Panc1 (cell line): ENCODE data around the gene LCOR.

Experiments
- CTCF ChIP-seq: fragments of 450-650 bp; IDR thresholded peaks from 2 replicates; pipeline ENCODE4 v1.5.1; 2017; ENCODE audit warnings: mild to moderate bottlenecking
- POLR2AphosphoS5 ChIP-seq: IDR thresholded peaks from 2 replicates; pipeline ENCODE4 v1.6.1; 2012; ENCODE audit warnings: mild to moderate bottlenecking, low read depth, low read length, moderate library complexity
- SIN3A ChIP-seq: IDR thresholded peaks from 2 replicates; pipeline ENCODE4 v1.6.1; 2012; ENCODE audit warnings: low read depth, mild to moderate bottlenecking, low read length, moderate library complexity, borderline replicate concordance; ENCODE audit not compliant: insufficient read depth
- TCF7L2 ChIP-seq: IDR thresholded peaks from 2 replicates; pipeline ENCODE4 v1.6.1; 2011; ENCODE audit warnings: mild to moderate bottlenecking, low read depth, low read length, inconsistent platforms
- TF ChIP-seq, protein P1 (sequence below), 2 experiments: IDR thresholded peaks; 2 replicates each; pipeline ENCODE4 v1.6.1; 2011 to 2012; ENCODE audit warnings: low read depth in 2 of 2, control low read depth in 1 of 2, low read length in 1 of 2, mild to moderate bottlenecking in 1 of 2, moderate library complexity in 1 of 2; ENCODE audit not compliant: insufficient read depth in 1 of 2

GRCh38 chr10:96831200-96831866 is 765 bp upstream of the LCOR start:
- TF ChIP-seq CTCF, result no peak
- no peak for TF ChIP-seq POLR2AphosphoS5
- TF ChIP-seq, protein P1, sequence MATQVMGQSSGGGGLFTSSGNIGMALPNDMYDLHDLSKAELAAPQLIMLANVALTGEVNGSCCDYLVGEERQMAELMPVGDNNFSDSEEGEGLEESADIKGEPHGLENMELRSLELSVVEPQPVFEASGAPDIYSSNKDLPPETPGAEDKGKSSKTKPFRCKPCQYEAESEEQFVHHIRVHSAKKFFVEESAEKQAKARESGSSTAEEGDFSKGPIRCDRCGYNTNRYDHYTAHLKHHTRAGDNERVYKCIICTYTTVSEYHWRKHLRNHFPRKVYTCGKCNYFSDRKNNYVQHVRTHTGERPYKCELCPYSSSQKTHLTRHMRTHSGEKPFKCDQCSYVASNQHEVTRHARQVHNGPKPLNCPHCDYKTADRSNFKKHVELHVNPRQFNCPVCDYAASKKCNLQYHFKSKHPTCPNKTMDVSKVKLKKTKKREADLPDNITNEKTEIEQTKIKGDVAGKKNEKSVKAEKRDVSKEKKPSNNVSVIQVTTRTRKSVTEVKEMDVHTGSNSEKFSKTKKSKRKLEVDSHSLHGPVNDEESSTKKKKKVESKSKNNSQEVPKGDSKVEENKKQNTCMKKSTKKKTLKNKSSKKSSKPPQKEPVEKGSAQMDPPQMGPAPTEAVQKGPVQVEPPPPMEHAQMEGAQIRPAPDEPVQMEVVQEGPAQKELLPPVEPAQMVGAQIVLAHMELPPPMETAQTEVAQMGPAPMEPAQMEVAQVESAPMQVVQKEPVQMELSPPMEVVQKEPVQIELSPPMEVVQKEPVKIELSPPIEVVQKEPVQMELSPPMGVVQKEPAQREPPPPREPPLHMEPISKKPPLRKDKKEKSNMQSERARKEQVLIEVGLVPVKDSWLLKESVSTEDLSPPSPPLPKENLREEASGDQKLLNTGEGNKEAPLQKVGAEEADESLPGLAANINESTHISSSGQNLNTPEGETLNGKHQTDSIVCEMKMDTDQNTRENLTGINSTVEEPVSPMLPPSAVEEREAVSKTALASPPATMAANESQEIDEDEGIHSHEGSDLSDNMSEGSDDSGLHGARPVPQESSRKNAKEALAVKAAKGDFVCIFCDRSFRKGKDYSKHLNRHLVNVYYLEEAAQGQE (IDR thresholded peaks at IDR 0.05; ENCODE audit: insufficient read depth in 1 of 2, low read depth in 2 of 2, low read length in 1 of 2), result no peak
- TF ChIP-seq TCF7L2, result no peak
- no peak for TF ChIP-seq SIN3A
